Superior temporal gyrus (tissue), 1 donor: Measurements from ENCODE around the gene CLASRP.
A peak's percentile ranks its signal among the peaks of the same experiment; 100 is the strongest.
"Not testable (repeated sequence)": the region's sequence is repeated elsewhere in the genome, so short reads cannot be mapped to it uniquely, and the experiment has no call there.

Source experiments
- DNase-seq: peaks from one replicate; pipeline ENCODE4 v3.0.0-alpha.2; 2016; ENCODE audit errors: extremely low spot score

CLASRP gene

DNA sequence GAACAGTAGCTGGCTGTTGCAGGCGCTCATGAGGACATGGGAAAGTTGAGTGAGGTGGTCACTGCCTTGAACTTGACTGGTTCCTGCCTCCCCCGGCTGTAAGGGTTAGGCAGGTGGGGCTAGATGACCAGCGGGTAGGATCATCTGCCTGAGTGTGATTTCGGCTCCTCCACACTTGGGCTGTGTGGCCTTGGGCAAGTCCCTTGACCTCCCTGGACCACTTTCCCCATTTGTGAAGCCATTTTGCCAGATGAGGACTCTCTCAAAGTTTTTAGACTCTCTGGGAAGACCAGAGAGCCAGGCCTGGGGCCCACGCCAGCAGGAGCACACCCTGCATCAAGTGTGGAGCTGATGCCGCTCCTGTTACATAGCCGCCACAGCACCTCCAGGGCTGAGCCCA is 63.6 kb downstream of the CLASRP start:
- no peak for DNase-seq

DNA sequence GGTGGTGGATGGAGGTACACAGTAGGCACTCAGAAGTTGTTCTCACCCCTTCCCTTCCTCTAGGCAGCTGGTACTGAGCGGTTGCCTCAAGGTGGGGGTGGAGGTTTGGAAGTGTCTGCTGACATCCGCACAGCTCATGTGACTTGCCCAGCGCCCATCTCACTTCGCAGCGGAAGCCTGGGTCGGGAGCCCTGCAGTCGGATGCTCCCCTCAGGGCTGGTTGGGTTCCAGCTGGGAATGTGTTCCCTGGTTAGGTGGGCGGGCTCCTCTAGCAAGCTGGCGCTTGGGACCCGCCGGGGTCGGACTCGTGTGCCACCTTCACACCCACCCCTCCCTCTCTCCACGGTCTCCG is 64.3 kb downstream of the CLASRP start:
- peak; percentile 50 for DNase-seq

DNA sequence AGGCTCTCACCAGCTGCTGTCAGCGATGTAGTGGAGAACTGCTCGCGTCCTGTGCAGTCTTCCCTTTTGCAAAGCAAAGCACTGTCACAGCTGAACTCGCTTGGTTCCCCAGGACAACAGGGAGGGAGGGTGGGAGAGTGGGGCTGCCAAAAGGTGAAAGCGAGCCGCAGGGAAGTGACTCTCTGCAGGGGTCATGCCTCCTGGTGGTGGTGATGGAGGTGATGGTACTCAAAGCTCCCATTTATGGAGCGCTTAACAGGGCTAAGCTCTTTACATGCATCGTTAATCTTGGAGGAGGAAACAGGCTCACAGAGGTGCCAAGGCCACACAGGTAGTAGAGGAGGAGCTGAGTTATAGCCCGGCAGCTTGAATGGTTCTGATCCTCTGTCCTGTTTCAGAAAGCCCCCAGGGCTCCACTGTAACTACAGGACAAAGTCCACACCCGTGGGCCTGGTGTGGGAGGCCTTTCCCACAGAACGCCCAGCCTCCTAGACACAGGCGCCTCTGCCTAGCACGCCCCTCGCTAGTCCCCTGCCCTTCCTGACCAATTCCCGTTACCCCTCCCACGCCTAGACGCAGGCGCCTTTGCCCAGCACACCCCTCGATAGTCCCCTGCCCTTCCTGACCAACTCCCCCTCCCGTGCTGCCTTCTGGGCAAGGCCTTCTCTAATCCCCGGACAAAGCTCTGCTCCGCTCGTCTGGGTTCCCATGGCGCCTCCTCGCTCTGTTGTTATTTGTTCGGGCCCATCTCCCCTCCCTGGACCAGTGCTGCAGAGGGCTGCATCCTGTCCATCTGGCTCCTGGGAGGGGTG is 64.9 kb downstream of the CLASRP start:
- DNase-seq: no peak

DNA sequence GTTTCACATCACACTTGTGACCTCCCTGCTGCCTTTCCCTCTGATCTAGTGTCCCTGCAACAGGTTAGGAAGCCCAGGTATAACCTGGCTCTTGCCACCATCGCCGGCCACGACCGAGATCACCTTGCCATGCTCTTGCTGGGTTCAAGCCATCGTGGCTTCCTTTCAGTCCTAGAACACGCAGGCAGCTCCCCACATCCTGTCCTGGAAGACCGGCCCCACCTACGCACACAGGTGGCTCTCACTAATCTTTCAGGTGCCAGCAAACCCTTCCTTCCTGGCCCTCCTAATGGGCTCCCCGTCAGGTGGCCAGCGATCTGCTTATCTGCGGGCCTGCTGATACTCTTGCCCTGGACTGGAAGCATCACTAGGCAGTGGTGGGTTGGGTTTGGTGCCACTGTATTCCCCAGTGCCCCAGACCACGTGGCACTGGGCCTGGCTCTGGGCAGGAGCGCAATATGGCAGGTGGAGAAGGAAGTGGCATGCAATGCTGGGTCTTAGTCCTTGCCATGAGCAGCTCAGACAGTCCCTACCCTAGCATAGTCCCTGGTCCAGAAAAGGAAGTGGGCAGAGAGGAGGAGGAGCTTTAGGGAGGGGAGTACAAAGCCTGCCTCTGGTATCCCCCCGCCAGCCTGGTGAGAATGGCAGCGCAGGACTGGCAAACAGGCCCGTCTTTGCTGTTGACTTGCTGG is 66.0 kb downstream of the CLASRP start:
- no peak for DNase-seq

DNA sequence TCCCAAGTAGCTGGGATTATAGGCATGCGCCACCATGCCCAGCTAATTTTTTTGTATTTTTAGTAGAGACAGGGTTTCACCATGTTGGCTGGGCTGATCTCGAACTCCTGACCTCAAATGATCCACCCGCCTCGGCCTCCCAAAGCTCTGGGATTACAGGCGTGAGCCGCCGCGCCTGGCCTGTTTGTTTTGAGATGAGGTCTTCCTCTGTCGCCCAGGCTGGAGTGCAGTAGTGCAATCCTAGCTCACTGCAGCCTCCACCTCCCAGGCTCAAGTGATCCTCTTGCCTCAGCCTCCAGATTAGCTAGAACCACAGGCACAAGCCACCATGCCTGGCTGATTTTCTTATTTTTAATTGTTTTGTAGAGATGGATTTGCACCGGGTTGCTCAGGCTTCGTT is 67.5 kb downstream of the CLASRP start:
- not testable (repeated sequence) for DNase-seq

DNA sequence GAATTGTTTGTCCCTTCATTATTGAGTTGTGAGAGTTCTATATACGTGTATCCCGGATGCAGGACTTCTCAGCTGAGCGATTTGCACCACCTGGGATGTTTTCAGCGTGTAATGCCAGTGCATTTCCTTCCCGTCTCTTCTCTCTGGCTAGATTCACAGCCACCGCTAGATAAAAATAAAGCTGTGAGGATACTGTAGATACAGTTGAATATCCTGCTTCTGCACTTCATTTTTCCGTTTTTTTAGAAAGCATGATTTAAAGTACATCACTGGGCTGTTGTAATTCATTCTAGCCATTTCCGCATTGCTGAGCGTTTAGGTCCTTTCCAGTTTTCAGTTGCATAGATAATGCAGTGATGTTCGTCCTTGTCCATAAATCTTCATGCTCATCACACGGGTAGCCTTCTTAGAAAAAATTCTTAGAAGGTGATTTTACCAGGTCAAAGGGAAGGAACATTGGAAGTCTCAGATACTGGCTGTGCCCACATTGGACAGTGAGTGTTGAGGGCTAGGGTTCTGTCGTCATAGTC is 68.8 kb downstream of the CLASRP start:
- no peak for DNase-seq

DNA sequence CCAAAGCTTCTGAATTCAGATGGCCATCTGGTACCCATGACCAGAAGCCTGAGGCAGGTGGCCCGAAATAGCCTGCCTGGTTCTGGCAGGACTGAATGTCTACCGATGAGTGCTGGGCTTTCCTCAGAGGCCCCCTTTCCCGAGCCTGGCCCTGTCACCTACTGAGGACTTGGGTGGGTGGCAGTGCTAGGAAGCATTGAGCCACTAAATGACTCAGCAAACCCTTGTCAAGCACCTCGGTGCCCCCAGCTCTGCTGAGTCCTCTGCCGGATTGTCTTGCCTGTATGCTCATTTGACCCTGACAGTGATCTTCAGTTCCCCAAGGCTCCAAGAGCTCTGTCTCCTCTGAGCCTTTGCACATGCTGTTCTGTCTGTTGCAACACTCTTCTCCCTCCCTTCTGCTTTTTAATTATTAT is 72.0 kb downstream of the CLASRP start:
- DNase-seq: no peak

DNA sequence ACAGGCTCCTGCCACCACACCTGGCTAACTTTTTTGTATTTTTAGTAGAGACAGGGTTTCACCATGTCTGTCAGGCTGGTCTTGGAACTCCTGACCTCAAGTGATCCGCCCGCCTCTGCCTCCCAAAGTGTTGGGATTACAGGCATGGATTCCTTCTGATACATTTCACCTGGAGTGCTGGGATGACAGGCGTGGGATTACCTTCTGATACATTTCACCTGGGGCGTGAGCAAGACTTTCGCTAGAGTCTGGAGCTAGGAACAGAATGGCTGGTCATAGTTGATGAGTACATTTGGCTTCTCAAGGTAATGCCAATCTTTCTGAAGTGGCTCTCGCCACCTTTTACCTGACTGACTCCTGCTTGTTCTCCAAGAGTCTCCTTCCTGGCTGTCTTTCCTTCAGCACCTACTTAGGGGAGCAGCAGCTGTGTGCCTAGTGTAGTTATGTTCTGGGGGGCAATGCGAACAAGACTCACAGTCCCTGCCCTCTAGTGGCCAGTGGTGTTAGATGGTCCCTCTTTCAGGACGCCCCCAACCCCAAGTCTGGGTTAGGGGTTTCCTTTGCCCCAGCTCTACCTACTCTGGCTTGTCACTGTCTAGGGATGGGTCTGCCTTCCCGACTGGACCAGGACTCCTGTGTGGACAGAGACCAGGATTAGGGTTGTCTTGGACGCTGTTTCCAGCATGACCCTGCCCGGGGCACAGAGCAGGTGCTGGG is 73.4 kb downstream of the CLASRP start:
- no peak for DNase-seq

DNA sequence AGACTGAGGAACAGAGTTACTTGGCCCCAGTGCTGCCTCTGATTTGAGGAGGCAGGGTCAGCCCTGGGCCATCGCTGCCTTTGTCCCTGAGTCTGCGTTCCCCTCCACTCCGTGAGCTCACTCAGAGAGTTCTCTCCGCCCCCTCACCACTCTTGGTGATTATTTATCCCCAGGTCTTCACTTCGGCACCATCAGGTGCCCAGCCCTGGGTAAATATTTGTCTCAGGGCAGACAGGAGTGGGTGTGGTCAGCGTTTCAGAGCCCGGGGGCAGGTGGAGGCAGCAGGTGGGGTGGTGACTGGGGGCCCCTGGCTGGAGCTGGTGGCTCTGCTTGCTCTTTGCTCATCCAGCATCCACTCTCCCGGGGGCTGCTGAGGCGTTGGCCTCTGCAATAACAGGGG is 74.8 kb downstream of the CLASRP start:
- DNase-seq: no peak

DNA sequence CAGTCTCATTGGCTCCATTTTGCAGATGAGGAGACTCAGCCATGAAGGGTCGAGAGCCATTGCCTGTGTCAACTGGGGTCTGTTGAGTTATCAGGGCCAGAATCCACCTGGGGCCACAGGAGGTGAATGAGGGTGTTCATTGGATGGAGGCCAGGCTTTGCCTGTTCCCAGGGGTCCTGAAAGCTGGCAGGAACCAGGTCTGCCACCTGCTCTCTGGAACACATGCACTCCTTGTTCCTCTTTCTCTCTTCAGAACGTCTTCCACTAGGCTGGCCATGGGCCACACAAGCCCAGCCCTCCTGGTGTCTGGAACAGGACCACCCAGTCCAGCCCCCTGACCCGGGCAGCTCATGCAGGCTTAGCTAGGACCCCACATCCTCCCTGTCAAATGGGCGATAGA is 75.3 kb downstream of the CLASRP start:
- no peak for DNase-seq

DNA sequence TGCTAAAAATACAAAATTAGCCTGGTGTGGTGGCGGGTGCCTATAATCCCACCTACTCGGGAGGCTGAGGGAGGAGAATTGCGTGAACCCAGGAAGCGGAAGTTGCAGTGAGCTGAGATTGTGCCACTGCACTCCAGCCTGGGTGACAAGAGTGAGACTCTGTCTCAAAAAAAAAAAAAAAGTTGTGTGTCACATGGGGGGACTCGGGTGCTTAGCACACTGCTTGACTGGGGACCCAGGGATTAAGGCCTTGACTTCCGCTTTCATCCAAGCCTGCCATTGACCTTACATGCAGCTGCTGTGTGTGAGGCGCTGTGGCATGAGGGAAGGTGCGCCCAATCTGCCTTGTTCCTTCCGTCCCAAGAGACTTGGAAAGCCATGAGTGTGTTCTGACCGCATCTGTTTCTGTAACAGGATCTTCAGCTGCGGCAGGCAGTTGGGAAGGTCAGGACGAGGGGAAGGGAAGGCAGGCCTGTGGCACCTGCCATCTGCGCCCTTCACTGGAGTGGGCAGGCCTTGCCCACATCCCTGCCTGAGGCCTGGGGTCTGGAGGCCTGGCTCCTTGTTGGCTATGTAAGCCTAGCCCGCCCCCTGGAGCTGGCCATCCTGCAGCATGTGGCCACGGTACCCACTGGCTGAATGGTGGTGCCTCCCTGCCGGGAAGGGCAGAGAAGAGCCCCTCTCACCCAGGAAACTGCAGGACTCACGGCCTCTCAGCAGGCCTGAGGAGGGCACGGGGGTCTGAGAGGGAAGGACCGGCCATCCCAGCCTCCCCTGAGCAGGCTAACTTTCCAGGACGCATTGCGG is 77.2 kb downstream of the CLASRP start:
- DNase-seq: no peak

DNA sequence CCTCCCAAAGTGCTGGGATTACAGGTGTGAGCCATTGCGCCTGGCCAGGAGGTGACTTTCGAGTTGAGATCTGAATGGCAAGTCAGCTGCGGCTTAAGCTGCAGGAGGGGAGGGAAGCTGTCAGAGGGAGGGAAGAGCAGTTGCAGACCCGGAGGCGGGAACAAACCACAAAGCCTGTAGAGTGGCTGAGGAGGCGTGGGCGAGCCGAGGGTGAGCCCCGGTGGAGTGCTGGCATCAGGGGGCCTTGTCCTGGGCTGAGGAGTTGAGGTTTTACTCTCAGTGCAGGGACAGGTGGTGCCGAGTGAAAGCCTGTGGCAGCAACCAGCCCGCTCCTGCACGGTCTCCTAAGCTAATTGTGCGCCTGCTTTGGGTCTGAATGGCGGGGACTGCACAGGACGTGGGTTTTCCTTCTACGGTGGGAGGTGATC is 78.3 kb downstream of the CLASRP start:
- no peak for DNase-seq

DNA sequence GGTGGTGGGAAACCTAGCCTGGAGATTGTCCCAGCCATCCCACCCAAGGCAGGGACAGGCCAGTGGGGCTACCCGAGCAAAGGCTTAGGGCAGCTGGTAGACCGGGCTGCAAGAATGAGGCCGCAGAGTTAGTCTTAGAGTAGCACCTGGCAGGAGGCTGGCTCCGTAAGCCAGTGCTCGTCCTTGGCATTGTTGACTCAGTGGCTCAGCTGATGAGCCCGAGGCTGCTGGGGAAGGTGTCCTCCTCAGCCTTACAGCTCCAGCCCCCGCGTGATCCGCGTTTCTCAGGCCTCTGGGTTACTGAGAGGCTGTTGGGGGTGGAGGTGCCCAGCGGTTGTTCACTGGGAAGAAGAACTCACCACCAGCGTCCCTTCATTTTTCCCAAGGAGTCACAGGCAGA is 78.8 kb downstream of the CLASRP start:
- no peak for DNase-seq

DNA sequence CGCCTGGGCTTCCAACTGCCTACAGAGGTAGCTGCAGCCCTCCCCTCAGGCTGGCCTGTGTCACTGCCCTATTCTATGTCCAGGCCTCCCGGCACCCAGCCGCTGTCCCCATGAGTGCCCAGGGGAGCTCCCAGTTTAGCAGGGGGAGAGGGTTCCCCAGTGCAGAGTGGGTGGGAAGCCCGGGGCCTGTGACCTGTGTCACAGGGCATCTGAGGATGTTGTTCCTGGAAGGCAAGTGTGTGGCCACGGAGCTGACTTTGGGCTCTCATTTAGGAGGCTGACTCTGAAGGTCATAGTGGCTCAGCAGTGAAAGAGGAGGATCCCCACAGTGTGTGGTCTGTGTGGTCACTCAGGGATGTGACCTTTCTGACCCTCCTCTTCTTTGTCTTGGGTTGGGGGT is 79.3 kb downstream of the CLASRP start:
- no peak for DNase-seq

DNA sequence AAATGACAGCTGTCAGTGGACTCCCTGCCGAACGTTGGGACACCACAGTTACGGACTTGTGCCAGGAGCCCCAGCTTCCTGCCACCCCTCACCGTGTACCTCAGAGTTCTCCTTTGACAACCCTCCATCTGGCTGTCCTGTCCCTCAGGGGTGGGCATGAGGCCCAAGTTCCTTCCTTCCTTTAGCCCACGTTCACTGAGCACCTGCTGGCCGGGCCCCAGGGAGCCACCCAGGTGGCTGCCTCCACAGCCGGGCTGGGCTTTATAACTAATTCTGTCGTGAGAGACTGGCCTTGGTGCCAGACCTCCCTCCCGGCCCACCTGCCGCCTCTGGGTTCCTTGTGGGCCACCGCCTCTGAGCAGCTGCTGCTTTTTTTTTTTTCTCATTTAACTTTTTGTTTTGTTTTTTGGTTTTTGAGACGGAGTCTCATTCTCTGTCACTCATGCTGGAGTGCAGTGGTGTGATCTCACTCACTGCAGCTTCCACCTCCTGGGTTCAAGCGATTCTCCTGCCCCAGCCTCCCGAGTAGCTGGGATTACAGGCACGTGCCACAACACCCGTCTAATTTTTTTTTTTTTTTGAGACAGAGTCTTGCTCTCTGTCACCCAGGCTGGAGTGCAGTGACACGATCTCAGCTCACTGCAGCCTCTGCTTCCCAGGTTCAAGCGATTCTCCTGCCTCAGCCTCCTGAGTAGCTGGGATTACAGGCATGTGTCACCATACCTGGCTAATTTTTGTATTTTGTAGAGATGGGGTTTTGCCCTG is 79.9 kb downstream of the CLASRP start:
- DNase-seq: not testable (repeated sequence)

DNA sequence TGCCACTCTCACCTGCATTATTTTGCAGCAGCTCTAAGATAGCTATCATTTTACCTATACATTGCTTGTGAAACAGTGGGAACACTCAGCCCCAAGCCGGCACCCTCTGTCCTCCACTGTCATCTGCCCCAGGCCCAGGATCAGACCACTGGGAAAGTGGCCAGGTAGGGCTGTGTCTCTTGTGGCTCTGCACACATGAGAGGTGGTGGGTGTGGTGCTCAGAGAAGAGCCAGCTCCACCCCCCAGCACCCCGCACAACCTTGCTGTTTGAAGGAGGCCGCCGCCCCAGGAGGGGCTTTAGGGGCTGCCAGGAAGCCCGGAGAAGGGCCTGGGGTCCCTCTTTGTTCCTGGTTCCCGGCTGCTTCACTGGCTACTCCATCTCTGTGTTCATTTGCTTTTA is 80.7 kb downstream of the CLASRP start:
- DNase-seq: no peak
